ENCODE data around the gene CASD1. TPM values are rescaled to one million over a fixed set of nuclear protein-coding genes. Genes with fewer than 3 reads are reported as not detected.

The CASD1 gene
- polyA plus RNA-seq, 6 donors from 2014 or later = 12.7 to 18.4 (median 14.8) TPM

DNA sequence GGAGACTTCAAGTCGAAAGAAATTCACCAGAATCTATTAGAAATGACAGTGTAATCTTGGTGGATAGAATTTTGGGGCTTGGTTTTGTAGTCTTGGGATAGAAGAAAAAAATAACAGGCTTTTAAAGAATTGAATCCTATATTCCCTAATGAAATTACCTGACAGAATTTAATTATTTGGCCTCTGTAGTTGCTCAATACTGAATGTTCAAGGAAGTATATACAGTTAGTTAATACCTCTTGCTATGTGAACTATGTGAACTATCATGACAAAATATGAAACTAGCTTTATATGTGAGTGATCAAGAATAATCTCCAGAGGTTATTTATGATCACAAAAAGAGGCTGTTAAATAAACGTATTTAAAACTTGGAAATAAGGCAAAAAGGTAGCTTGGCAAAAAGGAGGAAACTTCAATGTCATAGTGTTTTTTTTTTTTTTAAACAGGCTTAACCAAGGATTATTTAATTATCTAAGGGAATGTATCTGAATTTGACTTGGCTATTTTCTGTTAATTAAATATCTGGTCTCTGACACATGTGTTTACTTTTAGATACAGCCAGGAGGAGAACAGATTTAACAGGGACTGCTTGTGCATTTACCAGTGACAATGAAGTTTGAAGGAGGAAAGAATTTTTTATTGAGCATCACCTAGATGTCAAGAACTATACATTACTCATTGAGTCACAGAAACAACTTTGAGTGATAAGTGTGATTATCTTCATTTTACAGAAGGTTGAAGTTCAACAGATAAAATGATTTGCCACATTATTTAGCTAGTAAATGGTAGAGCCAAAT lies 11.5 kb upstream of the CASD1 start:
- DNase-seq (no peak), ATAC-seq (ENCODE audit: low read depth in 2 of 2) (no peak)
- H3K36me3 Mint-ChIP-seq = peaks cover 0 to 6% of the 10 kb centered on the region in 2 donors
- H3K4me3 Mint-ChIP-seq = no peak overlapping the region
- H3K27me3 Mint-ChIP-seq = peaks cover 12 to 26% (median 17%) of the 10 kb centered on the region in 3 donors
- no peak overlapping the region for H3K27ac Mint-ChIP-seq
- H3K4me1 Mint-ChIP-seq = no peaks in the 10 kb centered on the region
- H3K9me3 Mint-ChIP-seq = peaks cover 0 to 10% (median 3%) of the 10 kb centered on the region in 7 donors

DNA sequence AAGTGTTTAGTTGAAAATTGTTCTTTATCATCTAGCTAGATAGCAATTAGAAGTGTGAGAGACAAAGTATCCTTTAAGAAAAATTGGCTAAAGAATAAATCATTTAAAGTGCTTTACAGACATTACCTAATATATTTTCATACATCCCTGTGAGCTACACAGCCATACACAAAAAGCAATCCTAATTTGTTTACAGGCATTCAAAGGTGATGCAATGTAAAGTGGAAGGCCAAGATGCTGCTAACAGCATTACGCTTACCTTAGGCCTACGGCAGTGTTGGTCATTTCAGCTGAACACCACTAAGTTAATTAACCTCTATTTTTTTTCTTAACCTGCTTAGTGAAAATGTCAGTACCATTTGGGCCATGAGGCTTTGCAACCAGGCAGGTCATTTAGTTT lies 10.7 kb upstream of the CASD1 start:
- ATAC-seq (ENCODE audit: low read depth in 2 of 2) = no peak
- H3K4me3 Mint-ChIP-seq = no peak overlapping the region

DNA sequence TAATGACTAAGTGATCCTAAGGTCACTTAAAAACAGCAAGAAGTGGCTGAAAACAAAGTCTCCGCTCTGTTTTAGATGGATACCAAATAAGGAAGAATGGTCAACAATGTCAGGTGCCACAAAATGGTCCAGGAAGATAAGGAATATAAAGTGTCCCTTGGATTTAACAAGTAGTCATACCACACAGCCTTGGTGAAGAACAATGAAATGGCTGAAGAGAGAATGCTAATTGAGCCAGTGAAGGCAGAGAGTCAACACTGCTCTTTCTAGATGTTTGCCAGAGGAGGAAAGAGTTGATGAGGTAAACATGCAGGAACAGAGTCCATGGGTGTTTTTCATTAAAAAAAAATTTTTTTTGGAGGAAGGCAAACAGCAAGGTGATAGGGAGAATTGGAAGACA lies 2.1 kb upstream of the CASD1 start:
- Mint-ChIP-seq H3K36me3 (no peaks in the 10 kb centered on the region), H3K9me3 (no peaks in the 10 kb centered on the region), H3K4me3 (no peak overlapping the region), H3K27ac (no peak overlapping the region), H3K4me1 (peaks cover 20 to 31% (median 22%) of the 10 kb centered on the region in 3 donors), H3K27me3 (peaks cover 0 to 4% (median 0%) of the 10 kb centered on the region in 3 donors)
- DNase-seq = no peak
- no peak for ATAC-seq (ENCODE audit: low read depth in 2 of 2)

More for the DNA sequence above, 10.7 kb upstream of the CASD1 start:
- Mint-ChIP-seq H3K27ac (no peak overlapping the region), H3K27me3 (peaks cover 10 to 26% (median 17%) of the 10 kb centered on the region in 3 donors), H3K36me3 (peaks cover 0 to 6% of the 10 kb centered on the region in 2 donors), H3K4me1 (no peaks in the 10 kb centered on the region), H3K9me3 (peaks cover 0 to 10% (median 3%) of the 10 kb centered on the region in 7 donors)
- no peak for DNase-seq

DNA sequence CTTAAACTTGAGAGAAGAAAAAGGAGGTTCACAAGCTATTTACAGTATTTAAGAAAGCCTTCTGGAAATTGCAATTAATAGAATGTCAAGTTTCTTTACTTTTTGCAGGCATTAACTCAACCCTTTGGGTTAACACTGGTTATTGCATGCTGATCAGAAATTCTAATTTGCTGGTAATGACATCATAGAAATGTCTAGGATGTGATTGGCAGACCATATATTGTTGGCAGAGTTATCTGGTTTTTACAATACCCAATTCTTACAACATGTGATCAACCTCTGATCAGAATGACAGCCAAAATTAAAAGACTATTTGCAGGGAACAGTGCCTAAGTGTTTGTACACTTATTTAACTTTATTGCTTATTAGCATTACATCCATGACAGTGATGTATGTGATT lies 1.6 kb upstream of the CASD1 start:
- no peak for ATAC-seq (ENCODE audit: low read depth in 2 of 2)
- DNase-seq = no peak

DNA sequence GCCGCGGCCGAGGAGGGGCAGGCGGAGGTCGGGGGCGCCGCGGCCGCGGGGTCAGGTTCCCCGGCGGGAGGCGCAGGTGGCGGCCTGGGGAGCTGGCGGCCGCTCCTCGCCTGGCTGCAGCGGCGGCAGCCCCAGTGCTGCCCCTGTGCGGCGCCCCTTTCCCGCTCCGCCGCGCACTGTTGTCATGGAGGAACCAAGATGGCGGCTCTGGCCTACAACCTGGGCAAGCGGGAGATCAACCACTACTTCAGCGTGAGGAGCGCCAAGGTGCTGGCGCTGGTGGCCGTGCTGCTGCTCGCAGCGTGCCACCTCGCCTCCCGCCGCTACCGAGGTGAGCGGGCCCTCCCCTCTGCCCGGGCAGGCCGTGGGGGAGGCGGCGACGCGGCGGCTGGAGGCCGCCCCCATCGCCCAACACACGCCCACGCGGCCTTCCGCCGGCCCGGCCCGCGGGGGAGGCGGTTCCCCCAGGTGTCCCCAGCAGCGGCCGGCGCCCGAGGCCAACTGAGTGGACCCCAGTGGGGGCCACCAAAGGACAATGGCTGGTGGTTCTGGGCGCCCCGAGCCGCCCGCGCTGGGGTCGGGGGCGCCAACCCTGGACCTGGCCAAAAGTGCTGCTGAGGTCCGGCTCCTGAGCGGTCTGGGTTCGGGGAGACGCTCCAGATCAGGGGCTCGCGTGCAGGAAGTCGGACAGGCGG lies 425 bp downstream of the CASD1 start:
- peaks cover 32 to 50% (median 39%) of the 10 kb centered on the region in 3 donors for H3K4me1 Mint-ChIP-seq
- H3K4me3 Mint-ChIP-seq = peak overlapping the region in 6 of 8 donors; percentile 85 to 98 (median 92)
- H3K9me3 Mint-ChIP-seq = no peaks in the 10 kb centered on the region
- H3K27me3 Mint-ChIP-seq = no peaks in the 10 kb centered on the region
- DNase-seq = peak; percentile 76
- H3K36me3 Mint-ChIP-seq = no peaks in the 10 kb centered on the region
- peak overlapping the region in 4 of 6 donors; percentile 93 to 96 (median 95) for H3K27ac Mint-ChIP-seq
- ATAC-seq (ENCODE audit: low read depth in 2 of 2) = peak; percentile 78

More for the DNA sequence above, 1.6 kb upstream of the CASD1 start:
- Mint-ChIP-seq H3K9me3 (no peaks in the 10 kb centered on the region), H3K4me1 (peaks cover 24 to 36% (median 27%) of the 10 kb centered on the region in 3 donors), H3K36me3 (no peaks in the 10 kb centered on the region), H3K27ac (peak overlapping the region in 1 of 6 donors; percentile 93), H3K4me3 (peak overlapping the region in 3 of 8 donors; percentile 89 to 93 (median 89)), H3K27me3 (peaks cover 0 to 4% (median 0%) of the 10 kb centered on the region in 3 donors)

DNA sequence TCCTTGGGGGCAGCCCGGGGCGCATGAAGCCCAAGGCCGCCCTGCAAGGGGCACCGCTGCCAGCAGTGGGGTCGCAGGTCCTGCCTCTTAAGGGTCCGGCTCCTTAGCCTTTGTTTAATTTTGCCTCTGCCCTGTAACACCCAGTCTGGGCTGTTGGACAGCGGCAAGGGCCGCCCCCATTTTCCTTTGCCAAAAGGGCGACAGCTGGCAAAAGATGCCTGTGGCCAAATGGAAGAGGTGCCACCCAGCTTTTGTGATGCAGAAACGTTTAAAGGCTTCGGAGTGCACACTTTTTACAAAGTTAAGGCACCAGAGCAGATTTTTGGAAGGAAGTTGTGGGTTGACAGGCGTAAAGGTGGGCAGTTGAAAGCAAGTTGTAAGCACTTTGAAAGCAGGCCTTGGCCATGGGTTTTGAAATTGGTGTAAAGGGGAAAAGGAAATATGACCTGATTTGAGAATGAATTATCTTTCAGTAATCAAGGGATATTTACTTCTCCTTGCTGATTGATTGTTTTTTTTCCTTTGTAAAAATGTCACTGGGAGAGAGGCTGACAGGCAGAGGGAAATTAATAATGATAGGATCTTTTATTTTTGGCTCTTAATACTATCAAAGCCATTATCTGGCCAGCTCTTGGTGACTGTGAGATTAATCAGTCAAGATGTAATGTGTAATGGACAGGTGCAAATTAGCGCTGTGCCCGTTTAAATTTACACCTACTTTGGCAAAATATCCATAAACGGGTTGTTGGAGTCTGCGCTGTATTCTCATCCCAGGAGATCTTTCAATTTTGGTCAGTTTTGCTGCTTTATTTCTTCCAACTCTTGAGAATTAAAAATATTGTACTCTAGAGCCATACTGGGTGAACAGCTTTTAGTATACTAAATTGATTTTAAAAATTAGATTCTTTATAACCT lies 1.2 kb downstream of the CASD1 start:
- H3K4me1 Mint-ChIP-seq = peaks cover 38 to 55% (median 46%) of the 10 kb centered on the region in 3 donors
- H3K36me3 Mint-ChIP-seq = no peaks in the 10 kb centered on the region
- peak; percentile 11 to 19 for ATAC-seq (ENCODE audit: low read depth in 2 of 2)
- no peaks in the 10 kb centered on the region for H3K27me3 Mint-ChIP-seq
- H3K4me3 Mint-ChIP-seq = peak overlapping the region in 6 of 8 donors; percentile 84 to 98 (median 92)
- DNase-seq = peak; percentile 42
- no peaks in the 10 kb centered on the region for H3K9me3 Mint-ChIP-seq
- peak overlapping the region in 5 of 6 donors; percentile 78 to 96 (median 94) for H3K27ac Mint-ChIP-seq

DNA sequence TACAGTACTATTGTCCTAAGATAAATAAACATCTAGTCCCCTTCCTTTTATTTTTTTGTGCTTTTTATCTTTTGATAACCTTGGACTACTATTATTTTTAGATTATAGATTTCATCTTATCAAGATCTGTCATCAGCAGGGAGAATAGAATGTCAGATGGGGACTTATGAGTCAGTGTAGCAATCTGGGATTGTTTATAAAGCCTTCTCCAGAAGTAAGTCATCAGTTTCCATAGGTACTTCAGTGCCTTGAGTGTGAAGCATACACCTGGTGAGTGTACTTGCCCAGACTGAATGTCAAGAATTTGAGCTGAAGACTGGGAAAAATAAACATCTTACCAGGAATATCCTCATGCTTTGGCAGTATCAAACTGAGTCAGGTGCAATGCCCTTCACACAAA lies 2.1 kb downstream of the CASD1 start:
- peak overlapping the region in 2 of 6 donors; percentile 40 to 51 for H3K27ac Mint-ChIP-seq
- peak overlapping the region in 5 of 8 donors; percentile 30 to 98 (median 84) for H3K4me3 Mint-ChIP-seq
- ATAC-seq (ENCODE audit: low read depth in 2 of 2) (no peak), DNase-seq (no peak)
- H3K9me3 Mint-ChIP-seq = no peaks in the 10 kb centered on the region
- H3K36me3 Mint-ChIP-seq = no peaks in the 10 kb centered on the region
- peaks cover 45 to 57% (median 46%) of the 10 kb centered on the region in 3 donors for H3K4me1 Mint-ChIP-seq
- H3K27me3 Mint-ChIP-seq = no peaks in the 10 kb centered on the region

DNA sequence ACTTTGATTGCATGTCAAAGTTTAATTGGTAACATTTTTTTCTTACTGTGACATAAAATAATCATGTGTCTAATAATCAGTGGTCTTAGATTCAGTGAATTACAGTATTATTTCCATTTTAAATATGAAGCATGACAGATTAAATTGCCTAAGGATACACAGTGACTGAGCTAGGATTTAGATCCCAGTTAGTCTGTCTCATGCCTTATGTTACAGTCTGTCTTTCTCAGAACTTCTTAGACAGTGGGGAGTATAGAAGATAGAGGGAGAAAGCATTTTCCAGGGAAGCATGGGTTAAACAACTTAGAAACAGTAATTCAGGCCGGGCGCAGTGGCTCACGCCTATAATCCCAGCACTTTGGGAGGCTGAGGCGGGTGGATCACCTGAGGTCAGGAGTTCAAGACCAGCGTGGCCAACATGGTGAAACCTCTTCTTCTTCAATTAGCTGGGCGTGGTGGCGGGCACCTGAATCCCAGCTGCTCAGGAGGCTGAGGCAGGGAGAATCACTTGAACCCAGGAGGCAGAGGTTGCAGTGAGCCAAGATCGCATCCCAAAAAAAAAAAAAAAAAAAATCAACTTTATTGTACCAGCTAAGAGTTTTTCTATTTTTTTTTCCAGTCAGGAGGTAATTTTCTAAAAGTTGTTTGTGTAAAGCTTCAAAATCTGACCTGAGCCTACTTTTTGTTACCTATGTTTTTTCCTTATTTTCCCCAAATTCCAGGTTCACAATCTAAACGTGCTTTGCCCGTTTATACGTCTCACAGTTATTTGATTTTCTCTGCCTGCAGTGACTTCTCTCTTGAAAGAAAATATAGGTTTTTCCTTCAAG lies 3.3 kb downstream of the CASD1 start:
- H3K9me3 Mint-ChIP-seq = no peaks in the 10 kb centered on the region
- ATAC-seq (ENCODE audit: low read depth in 2 of 2) (no peak), DNase-seq (no peak)
- H3K36me3 Mint-ChIP-seq = no peaks in the 10 kb centered on the region
- H3K4me3 Mint-ChIP-seq = peak overlapping the region in 1 of 8 donors; percentile 22
- H3K4me1 Mint-ChIP-seq = peaks cover 46 to 57% (median 56%) of the 10 kb centered on the region in 3 donors
- peak overlapping the region in 1 of 6 donors; percentile 16 for H3K27ac Mint-ChIP-seq
- no peaks in the 10 kb centered on the region for H3K27me3 Mint-ChIP-seq

DNA sequence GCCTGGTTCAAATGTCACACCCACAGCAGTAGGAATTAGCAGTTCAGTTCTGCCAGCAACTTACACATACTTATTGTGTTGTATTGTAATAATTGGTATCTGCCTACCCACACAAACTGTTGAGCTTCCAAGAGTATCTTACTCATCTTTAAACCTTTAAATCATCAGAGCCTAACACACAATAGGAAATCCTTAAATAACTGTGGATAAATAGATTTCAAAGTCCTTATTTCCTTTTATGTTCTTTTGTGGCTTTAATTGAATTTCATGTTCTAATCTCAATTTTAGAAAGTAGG lies 3.9 kb downstream of the CASD1 start:
- H3K36me3 Mint-ChIP-seq = no peaks in the 10 kb centered on the region
- no peaks in the 10 kb centered on the region for H3K27me3 Mint-ChIP-seq
- H3K4me1 Mint-ChIP-seq = peaks cover 46 to 56% (median 55%) of the 10 kb centered on the region in 3 donors
- no peaks in the 10 kb centered on the region for H3K9me3 Mint-ChIP-seq
- H3K27ac Mint-ChIP-seq = peak overlapping the region in 1 of 6 donors; percentile 39
- DNase-seq (no peak), ATAC-seq (ENCODE audit: low read depth in 2 of 2) (no peak)
- H3K4me3 Mint-ChIP-seq = no peak overlapping the region

DNA sequence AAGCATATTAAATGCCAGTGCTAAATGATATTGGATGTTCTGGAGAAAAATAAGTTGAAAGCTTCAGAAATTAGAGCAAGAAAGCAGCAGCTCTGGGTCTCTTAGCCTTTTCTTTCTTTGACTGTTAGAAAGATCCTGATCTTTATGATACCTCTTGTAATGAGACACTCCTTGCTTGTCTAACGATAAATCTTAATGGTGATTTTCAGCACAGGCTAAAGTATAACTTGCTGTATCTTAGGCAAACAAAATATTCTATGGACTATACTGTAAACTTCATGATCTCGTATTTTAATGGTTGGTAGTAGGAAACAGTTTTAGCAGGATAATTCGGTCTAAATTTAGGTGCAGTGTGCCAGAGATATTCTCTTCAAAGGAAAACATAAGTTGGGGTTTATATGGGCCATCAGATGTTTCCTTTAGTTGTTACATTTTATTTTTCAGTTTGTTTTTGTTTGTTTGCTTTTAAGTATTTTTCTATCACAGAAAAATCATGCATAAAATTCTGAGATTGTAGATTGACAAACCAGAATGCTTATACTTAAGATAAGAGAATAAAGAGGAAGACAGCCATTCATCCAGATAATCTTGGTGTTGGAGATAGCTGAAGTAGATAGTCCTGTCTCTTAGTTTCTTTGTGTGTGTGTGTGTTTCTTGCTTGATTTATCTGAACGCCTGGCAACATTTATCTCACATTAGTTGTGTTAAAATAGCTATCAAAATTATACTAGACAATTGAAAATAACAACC lies 4.7 kb downstream of the CASD1 start:
- Mint-ChIP-seq H3K36me3 (no peaks in the 10 kb centered on the region), H3K9me3 (no peaks in the 10 kb centered on the region), H3K4me3 (no peak overlapping the region), H3K27me3 (no peaks in the 10 kb centered on the region), H3K27ac (peak overlapping the region in 3 of 6 donors; percentile 24 to 64 (median 39)), H3K4me1 (peaks cover 46 to 53% (median 48%) of the 10 kb centered on the region in 3 donors)
- no peak for DNase-seq
- ATAC-seq (ENCODE audit: low read depth in 2 of 2) = no peak

DNA sequence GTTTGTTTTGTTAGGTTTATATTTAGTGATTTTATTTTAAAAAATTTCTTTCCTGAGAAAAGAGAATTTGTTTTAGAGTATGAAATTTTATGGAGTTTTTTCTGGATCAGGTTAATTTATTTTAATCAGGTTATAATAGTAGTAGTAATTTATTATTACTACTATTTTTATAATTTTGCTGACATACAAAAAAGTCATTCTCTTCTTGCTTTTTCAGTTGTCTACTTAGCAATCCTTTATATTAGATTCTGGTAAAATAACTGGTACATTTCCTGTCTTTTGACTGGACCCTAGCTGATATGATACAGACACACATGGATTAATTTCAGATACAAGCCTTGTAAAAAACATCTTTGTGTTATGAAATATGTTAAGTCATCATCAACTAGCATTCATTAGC lies 5.3 kb downstream of the CASD1 start:
- Mint-ChIP-seq H3K36me3 (no peaks in the 10 kb centered on the region), H3K27ac (no peak overlapping the region), H3K27me3 (no peaks in the 10 kb centered on the region), H3K4me1 (peaks cover 46 to 51% (median 47%) of the 10 kb centered on the region in 3 donors), H3K9me3 (no peaks in the 10 kb centered on the region), H3K4me3 (no peak overlapping the region)
- ATAC-seq (ENCODE audit: low read depth in 2 of 2) = no peak
- no peak for DNase-seq

DNA sequence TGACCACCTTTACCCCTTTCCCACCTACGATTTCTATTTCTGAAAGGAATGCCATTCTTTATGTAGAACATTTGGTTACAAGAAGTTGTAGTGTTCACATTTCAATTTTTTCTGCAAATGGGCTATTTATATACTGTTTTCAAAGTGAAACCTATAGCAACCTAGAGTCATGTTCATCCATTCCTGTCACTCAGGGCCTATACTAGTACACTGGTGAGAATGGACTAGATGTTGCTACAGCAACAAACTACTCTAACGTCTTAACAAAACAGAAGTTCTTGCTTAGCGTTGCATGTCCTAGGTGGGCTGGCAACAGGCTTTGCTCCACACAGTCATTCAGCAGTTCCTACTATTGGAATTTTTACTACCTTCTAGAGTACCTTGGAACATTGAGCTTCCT lies 16.3 kb downstream of the CASD1 start:
- peaks cover 0 to 4% (median 3%) of the 10 kb centered on the region in 3 donors for H3K4me1 Mint-ChIP-seq
- peaks cover 0 to 10% of the 10 kb centered on the region in 2 donors for H3K36me3 Mint-ChIP-seq
- H3K27me3 Mint-ChIP-seq = no peaks in the 10 kb centered on the region
- H3K4me3 Mint-ChIP-seq = no peak overlapping the region
- peak; percentile 20 to 32 for ATAC-seq (ENCODE audit: low read depth in 2 of 2)
- no peaks in the 10 kb centered on the region for H3K9me3 Mint-ChIP-seq
- no peak for DNase-seq
- H3K27ac Mint-ChIP-seq = no peak overlapping the region
